Activated T-helper 1 cell treated with anti-CD3 and anti-CD28 coated beads, Interleukin-12 subunit alpha, Interleukin-12 subunit beta, Interleukin-2, Interleukin-4 antibody, amounts not matched to agents 30 ng/mL and 10 ng/mL and 1 ng/mL, durations not matched to agents 14 hours and 24 hours and 36 hours (primary cell): ENCODE results near the gene CST9L. TPM values are rescaled to one million over a fixed set of nuclear protein-coding genes. Genes with fewer than 3 reads are reported as not detected.

ENCODE experiments used
- total RNA-seq: library from RNA; stranded (reverse); gene quantifications from 2 replicates; pipeline ENCODE4 v1.2.3, GENCODE V29; 2022

CST9L gene
- total RNA-seq, 1 donor from 2014 or later = not detected

Other genes starting within 250 kb of the CST9L start
- gene NXT1, start 217.7 kb downstream of the CST9L start, total RNA-seq = 58.9 and 62.6 TPM in 2 replicates
- 10.6 and 12.6 TPM in 2 replicates for gene GZF1, start 206.3 kb downstream of the CST9L start, total RNA-seq
- gene NAPB, start 147.0 kb downstream of the CST9L start, total RNA-seq = 14.0 and 15.5 TPM in 2 replicates
- not detected in 2 replicates for gene CSTL1, start 128.8 kb downstream of the CST9L start, total RNA-seq
- not detected in 2 replicates for gene CST11, start 115.6 kb downstream of the CST9L start, total RNA-seq
- gene CST8, start 77.4 kb downstream of the CST9L start, total RNA-seq = not detected in 2 replicates
- gene CST9, start 37.4 kb upstream of the CST9L start, total RNA-seq = not detected in 2 replicates
- 0.31 and 0.61 TPM in 2 replicates for gene CST3, start 69.5 kb upstream of the CST9L start, total RNA-seq
- gene CST4, start 120.6 kb upstream of the CST9L start, total RNA-seq = not detected in 2 replicates
- gene CST1, start 182.5 kb upstream of the CST9L start, total RNA-seq = not detected in 2 replicates